Esophagus squamous epithelium (tissue), 4 donors: ENCODE measurements around the gene AKR1C1. TPM values are rescaled to one million over a fixed set of nuclear protein-coding genes. Genes with fewer than 3 reads are reported as not detected.

Experiments
- small RNA-seq, 4 donors: library from RNA; depleted of rRNA; stranded (forward); fragments of <200 nt; gene quantifications; one replicate each; pipeline ENCODE3, GENCODE V24; 2016
- total RNA-seq, 4 donors: library from RNA; depleted of rRNA; stranded (reverse); fragments of >200 nt; gene quantifications; one replicate each; pipeline ENCODE4 v1.1.0, GENCODE V29; 2016

AKR1C1 gene
- total RNA-seq, 4 donors from 2014 or later: 166 to 232 (median 195) TPM

Small RNAs within 50 kb of the gene (small RNA-seq; reads per million reads assigned to genes)
- gene RF00096: 0 reads per million in 4 donors

Other genes with a start within 250 kb of the AKR1C1 start
- gene AKR1E2, start 137.2 kb upstream of the AKR1C1 start, total RNA-seq: 10 to 100 TPM in 1 of 4 donors, 1 to 10 TPM in 2, not detected in 1; 1.7 to 23.1 (median 2.8) TPM
- gene AKR1C2, start 40.4 kb downstream of the AKR1C1 start, total RNA-seq: 100 to 1,000 TPM; 133 to 686 (median 378) TPM
- 100 to 1,000 TPM in 2 of 4 donors, 10 to 100 TPM in 2; 45.6 to 149 (median 91.0) TPM for gene AKR1C3, start 131.0 kb downstream of the AKR1C1 start, total RNA-seq
- gene AKR1C8, start 221.7 kb downstream of the AKR1C1 start, total RNA-seq: not detected
- not detected for gene AKR1C4, start 233.4 kb downstream of the AKR1C1 start, total RNA-seq